MCF 10A (cell line): ENCODE data around the gene TAF7L. TPM values are rescaled to one million over a fixed set of nuclear protein-coding genes. Genes with fewer than 3 reads are reported as not detected.
"Not testable (repeated sequence)": the region's sequence is repeated elsewhere in the genome, so short reads cannot be mapped to it uniquely, and the experiment has no call there.

Source experiments
- Bru-seq: library from RNA; stranded (reverse); fragments of 400-500 nt; gene quantifications from one replicate; lab custom pipeline; 2021; lab: Mats Ljungman, UMichigan
- BruChase-seq, 2 experiments: library from RNA; stranded (reverse); fragments of 400-500 nt; gene quantifications; one replicate each; lab custom pipeline; 2021; lab: Mats Ljungman, UMichigan
- BruUV-seq: library from RNA; stranded (reverse); fragments of 400-500 nt; replicated peaks from 2 replicates; lab custom pipeline; 2021; lab: Mats Ljungman, UMichigan
- CTCF ChIA-PET: fragments of 300-600 bp; sonication (Branson Sonifier 250); formaldehyde crosslinking; extraction: SDS; loops from one replicate; lab custom pipeline; 2021; ENCODE audit warnings: antibody characterized with exemption, inconsistent platforms; lab: Yijun Ruan, JAX
- POLR2A ChIA-PET: fragments of 300-600, 350-650 bp; sonication (Branson Sonifier 250); formaldehyde crosslinking; extraction: SDS; loops from one replicate; lab custom pipeline; 2020; ENCODE audit warnings: antibody characterized with exemption, inconsistent platforms; lab: Yijun Ruan, JAX
- DNase-seq: peaks from one replicate; pipeline ENCODE4 v3.0.0-alpha.2; 2018; ENCODE audit not compliant: unreplicated experiment
- H3K27ac Mint-ChIP-seq: one replicate; pipeline ENCODE4 v1.8.0; 2022; ENCODE audit warnings: mild to moderate bottlenecking, low read depth, mixed read lengths; ENCODE audit not compliant: unreplicated experiment
- H3K27me3 Mint-ChIP-seq: one replicate; pipeline ENCODE4 v1.8.0; 2022; ENCODE audit warnings: mixed read lengths; ENCODE audit not compliant: insufficient read depth, unreplicated experiment
- H3K36me3 Mint-ChIP-seq: one replicate; pipeline ENCODE4 v1.8.0; 2022; ENCODE audit warnings: mild to moderate bottlenecking, moderate library complexity, mixed read lengths; ENCODE audit not compliant: insufficient read depth, unreplicated experiment
- H3K4me1 Mint-ChIP-seq: one replicate; pipeline ENCODE4 v1.8.0; 2022; ENCODE audit warnings: mixed read lengths; ENCODE audit not compliant: insufficient read depth, unreplicated experiment
- H3K4me3 Mint-ChIP-seq: one replicate; pipeline ENCODE4 v1.8.0; 2022; ENCODE audit warnings: mild to moderate bottlenecking, moderate library complexity, mixed read lengths; ENCODE audit not compliant: unreplicated experiment
- H3K9me3 Mint-ChIP-seq: one replicate; pipeline ENCODE4 v1.8.0; 2022; ENCODE audit warnings: mixed read lengths; ENCODE audit not compliant: unreplicated experiment
- intact Hi-C: fragments of 100-400 bp; cut with micrococcal nuclease; formaldehyde crosslinking; loops from 2 replicates; pipeline ENCODE4 v1.14.1; 2022
- long read RNA-seq: library from polyadenylated mRNA; stranded (forward); transcript quantifications from one replicate; pipeline ENCODE4 v2.0.0, GENCODE V29; 2022
- total RNA-seq: library from RNA; stranded (reverse); gene quantifications from 2 replicates; pipeline ENCODE4 v1.2.3, GENCODE V29; 2022
- TF ChIP-seq, protein P1 (sequence below): fragments of 200-600 bp; IDR thresholded peaks from one replicate; pipeline ENCODE4 v1.8.0; 2022; ENCODE audit warnings: antibody characterized with exemption, mild to moderate bottlenecking; ENCODE audit not compliant: unreplicated experiment

The TAF7L gene, protein sequence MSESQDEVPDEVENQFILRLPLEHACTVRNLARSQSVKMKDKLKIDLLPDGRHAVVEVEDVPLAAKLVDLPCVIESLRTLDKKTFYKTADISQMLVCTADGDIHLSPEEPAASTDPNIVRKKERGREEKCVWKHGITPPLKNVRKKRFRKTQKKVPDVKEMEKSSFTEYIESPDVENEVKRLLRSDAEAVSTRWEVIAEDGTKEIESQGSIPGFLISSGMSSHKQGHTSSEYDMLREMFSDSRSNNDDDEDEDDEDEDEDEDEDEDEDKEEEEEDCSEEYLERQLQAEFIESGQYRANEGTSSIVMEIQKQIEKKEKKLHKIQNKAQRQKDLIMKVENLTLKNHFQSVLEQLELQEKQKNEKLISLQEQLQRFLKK
- total RNA-seq, result 0.21 TPM in 1 of 2 replicates, not detected in the other
- Bru-seq, nascent RNA, result percentile 19 among the genes with signal in this experiment
- BruChase-seq, experiment 1, labeled RNA remaining after a 6-hour chase, result percentile 25 among the genes with signal in this experiment
- percentile 29 among the genes with signal in this experiment for BruChase-seq, experiment 2, labeled RNA remaining after a 2-hour chase
- long read RNA-seq, result 0 reads

DNA sequence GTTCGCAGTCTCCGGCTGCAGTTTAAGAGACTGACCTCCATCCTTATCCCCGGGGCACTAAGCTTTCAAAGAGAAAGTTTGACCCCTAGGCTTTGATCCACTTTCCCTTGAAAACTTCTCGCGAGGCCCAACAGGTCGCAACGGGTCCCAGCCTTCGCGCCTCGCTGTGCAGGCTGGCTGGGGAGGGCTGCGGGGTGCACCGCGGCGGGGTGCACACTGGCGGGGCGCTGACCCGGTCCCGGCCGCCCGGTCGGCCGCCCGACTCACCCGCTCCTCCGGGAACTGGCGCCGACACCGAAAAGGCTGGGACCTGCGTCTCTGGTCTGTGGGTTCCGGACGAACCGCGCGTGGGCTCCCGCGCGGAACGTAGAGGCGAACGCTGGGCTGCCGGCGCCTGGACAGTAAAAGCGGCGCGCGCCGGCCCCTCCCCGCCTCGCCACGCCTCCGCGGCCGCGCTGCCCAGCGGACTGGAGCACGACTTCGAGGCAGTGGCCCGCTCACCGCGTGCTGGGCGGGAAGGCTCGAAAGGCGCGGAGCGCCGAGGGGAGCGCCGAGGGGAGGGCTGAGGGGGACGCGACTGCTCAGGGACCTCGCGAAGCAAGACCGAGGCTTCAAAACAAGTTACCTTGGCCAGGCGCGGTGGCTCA is at the start of gene TAF7L:
Gene TAF7L (minus strand): TSS at position 378 of the 647 bp plus-strand sequence. CDS start 3,791 bp downstream, outside the sequence.
- Mint-ChIP-seq H3K4me1 (no peaks in the 10 kb centered on the region), H3K27ac (no peak within 1 kb of the TSS), H3K9me3 (no peaks in the 10 kb centered on the region), H3K36me3 (no peaks in the 10 kb centered on the region), H3K27me3 (peaks cover 43% of the 10 kb centered on the region), H3K4me3 (no peak within 1 kb of the TSS)
- TF ChIP-seq, protein P1, sequence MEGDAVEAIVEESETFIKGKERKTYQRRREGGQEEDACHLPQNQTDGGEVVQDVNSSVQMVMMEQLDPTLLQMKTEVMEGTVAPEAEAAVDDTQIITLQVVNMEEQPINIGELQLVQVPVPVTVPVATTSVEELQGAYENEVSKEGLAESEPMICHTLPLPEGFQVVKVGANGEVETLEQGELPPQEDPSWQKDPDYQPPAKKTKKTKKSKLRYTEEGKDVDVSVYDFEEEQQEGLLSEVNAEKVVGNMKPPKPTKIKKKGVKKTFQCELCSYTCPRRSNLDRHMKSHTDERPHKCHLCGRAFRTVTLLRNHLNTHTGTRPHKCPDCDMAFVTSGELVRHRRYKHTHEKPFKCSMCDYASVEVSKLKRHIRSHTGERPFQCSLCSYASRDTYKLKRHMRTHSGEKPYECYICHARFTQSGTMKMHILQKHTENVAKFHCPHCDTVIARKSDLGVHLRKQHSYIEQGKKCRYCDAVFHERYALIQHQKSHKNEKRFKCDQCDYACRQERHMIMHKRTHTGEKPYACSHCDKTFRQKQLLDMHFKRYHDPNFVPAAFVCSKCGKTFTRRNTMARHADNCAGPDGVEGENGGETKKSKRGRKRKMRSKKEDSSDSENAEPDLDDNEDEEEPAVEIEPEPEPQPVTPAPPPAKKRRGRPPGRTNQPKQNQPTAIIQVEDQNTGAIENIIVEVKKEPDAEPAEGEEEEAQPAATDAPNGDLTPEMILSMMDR, result no peak
- ChIA-PET CTCF (interaction anchor here (1.5 kb wide), 1 partner anchor 395 kb away, joined by 3 read pairs; no protein-coding TSS in a partner anchor), POLR2A (no interaction called here)
- intact Hi-C loops, result no loop called here
- DNase-seq, result no peak
- BruUV-seq, result no TSS peak

DNA sequence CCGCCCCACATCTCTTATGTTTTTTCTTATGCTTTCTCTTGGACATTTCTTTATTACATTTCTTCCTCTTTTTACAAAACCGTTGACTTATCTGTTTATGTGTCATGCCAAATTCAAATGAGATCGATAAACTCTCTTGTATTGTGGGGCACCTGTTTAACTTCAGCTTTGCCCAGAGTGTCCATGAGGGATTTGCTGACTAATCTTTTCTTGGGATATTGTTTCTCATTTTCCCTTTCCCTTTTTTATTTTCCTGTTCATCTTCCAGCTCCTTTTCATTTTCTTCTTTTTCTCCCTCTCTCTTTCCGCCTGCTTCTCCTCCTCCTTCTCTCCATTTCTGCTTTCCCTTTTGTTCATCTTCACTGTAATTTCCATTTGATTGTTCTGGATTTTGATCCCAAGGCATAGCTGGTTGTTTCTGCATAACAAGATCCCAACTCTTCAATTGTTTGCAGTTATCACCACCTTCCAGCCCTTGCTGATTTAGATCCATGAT is 46.7 kb upstream of the TAF7L start:
- H3K27me3 Mint-ChIP-seq, result peaks cover 39% of the 10 kb centered on the region
- intact Hi-C loops, result no loop called here
- peaks cover 7% of the 10 kb centered on the region for H3K9me3 Mint-ChIP-seq
- ChIA-PET POLR2A (interaction anchor here (0.6 kb wide), 1 partner anchor 9 kb away, joined by 4 read pairs; no protein-coding TSS in a partner anchor), CTCF (no interaction called here)
- no peak overlapping the region for H3K27ac Mint-ChIP-seq
- no peak overlapping the region for H3K4me3 Mint-ChIP-seq
- no peaks in the 10 kb centered on the region for H3K4me1 Mint-ChIP-seq
- no peaks in the 10 kb centered on the region for H3K36me3 Mint-ChIP-seq
- TF ChIP-seq, protein P1, result no peak
- DNase-seq, result no peak
- BruUV-seq, result no TSS peak

DNA sequence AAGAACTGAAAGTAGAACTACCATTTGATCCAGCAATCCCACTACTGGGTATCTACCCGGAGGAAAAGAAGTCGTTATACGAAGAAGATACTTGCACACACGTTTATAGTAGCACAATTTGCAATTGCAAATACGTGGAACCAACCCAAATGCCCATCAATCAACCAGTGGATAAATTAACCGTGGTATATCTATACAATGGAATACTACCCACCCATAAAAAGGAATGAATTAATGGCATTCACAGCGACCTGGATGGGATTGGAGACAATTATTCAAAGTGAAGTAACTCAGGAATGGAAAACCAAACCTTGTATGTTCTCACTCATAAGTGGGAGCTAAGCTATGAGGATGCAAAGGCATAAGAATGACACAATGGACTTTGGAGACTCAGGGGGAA is 43.2 kb upstream of the TAF7L start:
- H3K4me3 Mint-ChIP-seq, H3K4me1 Mint-ChIP-seq, H3K36me3 Mint-ChIP-seq, CTCF ChIA-PET, H3K27ac Mint-ChIP-seq, POLR2A ChIA-PET, intact Hi-C loops, DNase-seq, BruUV-seq: not testable (repeated sequence)
- Mint-ChIP-seq H3K27me3 (peaks cover 43% of the 10 kb centered on the region), H3K9me3 (peaks cover 15% of the 10 kb centered on the region)

DNA sequence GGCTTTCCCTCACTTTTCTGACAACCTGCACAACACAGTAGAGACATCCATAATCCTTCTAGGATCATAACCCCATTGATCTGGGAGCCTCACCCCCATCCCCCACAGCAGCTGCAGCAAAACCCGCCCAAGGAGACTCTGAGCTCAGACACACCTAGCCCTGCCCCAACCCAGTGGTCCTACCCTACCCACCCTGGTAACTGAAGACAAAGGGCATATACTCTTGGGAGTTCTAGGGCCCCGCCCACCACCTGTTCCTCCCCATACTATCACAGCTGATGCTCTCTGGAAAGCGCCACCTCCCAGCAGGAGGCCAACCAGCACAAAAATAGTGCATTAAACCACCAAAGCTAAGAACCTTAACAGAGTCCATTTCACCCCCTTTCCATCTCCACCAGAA is 35.5 kb upstream of the TAF7L start:
- POLR2A ChIA-PET, H3K36me3 Mint-ChIP-seq, BruUV-seq, DNase-seq, H3K4me1 Mint-ChIP-seq, H3K27ac Mint-ChIP-seq, H3K9me3 Mint-ChIP-seq, intact Hi-C loops, H3K4me3 Mint-ChIP-seq: not testable (repeated sequence)
- CTCF ChIA-PET, result interaction anchor here (0.7 kb wide), 1 partner anchor 65 kb away, joined by 3 read pairs; the partner anchor contains the start of gene RPL36A
- H3K27me3 Mint-ChIP-seq, result peaks cover 28% of the 10 kb centered on the region
